ENCODE measurements around the gene NGDN.
A peak's percentile ranks its signal among the peaks of the same experiment; 100 is the strongest.

NGDN gene

GRCh38 chr14:23513818-23514643 is 44.5 kb downstream of the NGDN start:
- Mint-ChIP-seq H3K4me1 (peaks cover 9% of the 10 kb centered on the region), H3K27me3 (peaks cover 10% of the 10 kb centered on the region), H3K9me3 (no peaks in the 10 kb centered on the region), H3K27ac (peak overlapping the region; percentile 16), H3K36me3 (no peaks in the 10 kb centered on the region), H3K4me3 (no peak overlapping the region)
- CTCF ChIA-PET: no interaction called here
- no peak for DNase-seq

DNA sequence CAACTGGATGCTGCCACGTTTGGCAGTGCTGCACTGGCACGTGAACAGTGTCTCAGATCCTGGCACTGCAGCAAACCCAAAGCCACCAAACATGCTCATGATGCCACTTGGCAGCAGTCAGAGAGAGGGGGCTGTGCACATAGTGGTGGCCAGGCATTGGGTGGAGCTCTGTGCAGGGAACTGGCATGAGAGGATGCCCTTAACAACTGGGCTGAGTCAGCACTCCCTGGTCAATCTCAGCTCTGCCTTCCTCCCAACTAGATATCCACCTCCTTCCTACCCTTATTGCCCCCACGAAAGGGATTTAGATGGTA is 45.1 kb downstream of the NGDN start:
- no peak overlapping the region for H3K4me3 Mint-ChIP-seq
- H3K4me1 Mint-ChIP-seq: peaks cover 9% of the 10 kb centered on the region
- CTCF ChIA-PET: no interaction called here
- no peak overlapping the region for H3K27ac Mint-ChIP-seq
- H3K27me3 Mint-ChIP-seq: peaks cover 10% of the 10 kb centered on the region
- H3K36me3 Mint-ChIP-seq: no peaks in the 10 kb centered on the region
- DNase-seq: no peak
- no peaks in the 10 kb centered on the region for H3K9me3 Mint-ChIP-seq

GRCh38 chr14:23517650-23518326 is 48.3 kb downstream of the NGDN start:
- Mint-ChIP-seq H3K4me3 (no peak overlapping the region), H3K4me1 (no peaks in the 10 kb centered on the region), H3K27ac (no peak overlapping the region), H3K27me3 (peaks cover 10% of the 10 kb centered on the region), H3K36me3 (no peaks in the 10 kb centered on the region), H3K9me3 (no peaks in the 10 kb centered on the region)
- CTCF ChIA-PET: interaction anchor here (0.6 kb wide), 1 partner anchor 396 kb away, joined by 3 read pairs; no protein-coding TSS in a partner anchor
- no peak for DNase-seq

GRCh38 chr14:23518709-23519108 is 49.2 kb downstream of the NGDN start:
- no peak for DNase-seq
- Mint-ChIP-seq H3K9me3 (no peaks in the 10 kb centered on the region), H3K36me3 (no peaks in the 10 kb centered on the region), H3K4me1 (no peaks in the 10 kb centered on the region), H3K27ac (no peak overlapping the region), H3K4me3 (no peak overlapping the region), H3K27me3 (peaks cover 6% of the 10 kb centered on the region)
- CTCF ChIA-PET: no interaction called here

DNA sequence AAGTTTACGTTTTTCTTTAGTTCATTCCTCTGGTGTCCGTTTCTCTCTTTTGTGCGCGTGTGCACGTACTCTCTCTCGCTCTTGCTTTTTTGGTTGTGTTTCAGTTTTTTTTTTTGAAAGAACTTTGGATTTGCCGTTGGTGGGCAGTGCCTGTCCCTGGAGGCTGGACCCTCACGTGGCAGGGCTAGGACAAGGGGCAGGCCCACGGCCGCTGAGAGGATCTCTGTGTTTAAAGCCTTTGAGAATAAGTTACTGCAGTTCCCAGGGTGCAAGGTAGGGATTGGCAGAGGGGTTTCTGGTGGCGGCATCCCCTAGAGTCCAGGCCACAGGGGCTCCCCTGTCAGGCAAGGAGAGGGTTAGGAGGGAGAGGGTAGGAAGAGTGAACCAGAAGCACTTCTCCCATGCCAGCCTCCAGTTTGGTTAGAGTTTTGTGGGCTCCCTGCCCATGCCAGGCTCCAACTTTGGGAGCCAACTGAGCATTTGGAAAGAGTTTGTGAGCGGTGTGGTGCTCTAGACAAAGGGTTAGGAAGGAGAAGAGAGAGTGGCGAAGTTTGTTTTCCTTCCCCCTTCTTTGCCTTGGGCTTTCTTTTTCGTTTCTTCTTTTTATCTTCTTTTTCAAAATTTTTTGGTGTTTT is 51.5 kb downstream of the NGDN start:
- no peak overlapping the region for H3K4me3 Mint-ChIP-seq
- no peaks in the 10 kb centered on the region for H3K9me3 Mint-ChIP-seq
- H3K27ac Mint-ChIP-seq: no peak overlapping the region
- no peaks in the 10 kb centered on the region for H3K27me3 Mint-ChIP-seq
- H3K36me3 Mint-ChIP-seq: no peaks in the 10 kb centered on the region
- DNase-seq: no peak
- CTCF ChIA-PET: interaction anchor here (0.7 kb wide), 1 partner anchor 43 kb away, joined by 3 read pairs; no protein-coding TSS in a partner anchor
- H3K4me1 Mint-ChIP-seq: no peaks in the 10 kb centered on the region

- no peaks in the 10 kb centered on the region for H3K4me1 Mint-ChIP-seq
- DNase-seq: no peak
- CTCF ChIA-PET: interaction anchor here (1.3 kb wide), 1 partner anchor 18 kb away, joined by 5 read pairs; no protein-coding TSS in a partner anchor
- no peaks in the 10 kb centered on the region for H3K9me3 Mint-ChIP-seq
- H3K27ac Mint-ChIP-seq: no peak overlapping the region
- H3K27me3 Mint-ChIP-seq: no peaks in the 10 kb centered on the region
- H3K4me3 Mint-ChIP-seq: no peak overlapping the region
- H3K36me3 Mint-ChIP-seq: no peaks in the 10 kb centered on the region
Observed at GRCh38 chr14:23521785-23522640, 52.5 kb downstream of the NGDN start.

- Mint-ChIP-seq H3K4me3 (no peak overlapping the region), H3K27me3 (no peaks in the 10 kb centered on the region), H3K27ac (no peak overlapping the region), H3K36me3 (no peaks in the 10 kb centered on the region), H3K9me3 (no peaks in the 10 kb centered on the region), H3K4me1 (no peaks in the 10 kb centered on the region)
- no peak for DNase-seq
- CTCF ChIA-PET: interaction anchor here (1.3 kb wide), 1 partner anchor 17 kb away, joined by 5 read pairs; no protein-coding TSS in a partner anchor
Observed at GRCh38 chr14:23522643-23523198, 53.2 kb downstream of the NGDN start.

- H3K27ac Mint-ChIP-seq: no peak overlapping the region
- H3K36me3 Mint-ChIP-seq: no peaks in the 10 kb centered on the region
- H3K27me3 Mint-ChIP-seq: no peaks in the 10 kb centered on the region
- no peak for DNase-seq
- no peak overlapping the region for H3K4me3 Mint-ChIP-seq
- no peaks in the 10 kb centered on the region for H3K4me1 Mint-ChIP-seq
- CTCF ChIA-PET: interaction anchor here (1.3 kb wide), 1 partner anchor 16 kb away, joined by 5 read pairs; no protein-coding TSS in a partner anchor
- no peaks in the 10 kb centered on the region for H3K9me3 Mint-ChIP-seq
Observed at GRCh38 chr14:23523229-23524016, 53.9 kb downstream of the NGDN start.

DNA sequence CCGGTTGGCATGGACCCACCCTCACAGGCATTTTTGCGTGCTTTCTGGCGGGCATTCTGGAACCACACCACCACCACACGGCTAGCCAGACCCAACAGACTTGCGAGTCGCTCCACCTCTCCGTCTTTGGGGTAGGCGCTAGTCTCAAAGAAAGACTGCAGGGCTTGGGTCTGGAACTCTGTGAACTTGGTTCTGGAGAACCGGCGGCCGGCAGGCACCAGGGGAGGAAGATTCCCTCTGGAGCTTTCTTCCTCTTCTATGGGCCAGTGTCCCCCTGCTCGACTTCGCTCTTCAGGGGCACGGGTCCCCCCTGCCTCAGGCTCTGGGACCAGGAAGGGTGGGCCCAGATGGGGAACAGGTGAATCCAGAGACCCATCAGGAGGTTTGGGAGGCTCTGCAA is 55.5 kb downstream of the NGDN start:
- H3K9me3 Mint-ChIP-seq: no peaks in the 10 kb centered on the region
- CTCF ChIA-PET: interaction anchor here (0.6 kb wide), 1 partner anchor 141 kb away, joined by 3 read pairs; no protein-coding TSS in a partner anchor

GRCh38 chr14:23525611-23526010 is 56.1 kb downstream of the NGDN start:
- Mint-ChIP-seq H3K4me1 (peaks cover 4% of the 10 kb centered on the region), H3K27me3 (no peaks in the 10 kb centered on the region), H3K4me3 (no peak overlapping the region), H3K36me3 (no peaks in the 10 kb centered on the region), H3K9me3 (no peaks in the 10 kb centered on the region), H3K27ac (no peak overlapping the region)
- CTCF ChIA-PET: interaction anchor here (0.6 kb wide), 1 partner anchor 140 kb away, joined by 3 read pairs; no protein-coding TSS in a partner anchor
- DNase-seq: no peak

More for the DNA sequence above, 55.5 kb downstream of the NGDN start:
- no peak for DNase-seq
- H3K27ac Mint-ChIP-seq: no peak overlapping the region
- no peaks in the 10 kb centered on the region for H3K4me1 Mint-ChIP-seq
- H3K4me3 Mint-ChIP-seq: no peak overlapping the region
- no peaks in the 10 kb centered on the region for H3K36me3 Mint-ChIP-seq
- H3K27me3 Mint-ChIP-seq: no peaks in the 10 kb centered on the region

All from activated naive CD4-positive, alpha-beta T cell treated with anti-CD3 and anti-CD28 coated beads, Interleukin-2, amount 10 ng/mL, durations not matched to agents 7 days and 5 days (primary cell).